Measurements from ENCODE around the gene PTCH2. TPM values are rescaled to one million over a fixed set of nuclear protein-coding genes. Genes with fewer than 3 reads are reported as not detected.
A peak's percentile ranks its signal among the peaks of the same experiment; 100 is the strongest.

PTCH2 gene, protein sequence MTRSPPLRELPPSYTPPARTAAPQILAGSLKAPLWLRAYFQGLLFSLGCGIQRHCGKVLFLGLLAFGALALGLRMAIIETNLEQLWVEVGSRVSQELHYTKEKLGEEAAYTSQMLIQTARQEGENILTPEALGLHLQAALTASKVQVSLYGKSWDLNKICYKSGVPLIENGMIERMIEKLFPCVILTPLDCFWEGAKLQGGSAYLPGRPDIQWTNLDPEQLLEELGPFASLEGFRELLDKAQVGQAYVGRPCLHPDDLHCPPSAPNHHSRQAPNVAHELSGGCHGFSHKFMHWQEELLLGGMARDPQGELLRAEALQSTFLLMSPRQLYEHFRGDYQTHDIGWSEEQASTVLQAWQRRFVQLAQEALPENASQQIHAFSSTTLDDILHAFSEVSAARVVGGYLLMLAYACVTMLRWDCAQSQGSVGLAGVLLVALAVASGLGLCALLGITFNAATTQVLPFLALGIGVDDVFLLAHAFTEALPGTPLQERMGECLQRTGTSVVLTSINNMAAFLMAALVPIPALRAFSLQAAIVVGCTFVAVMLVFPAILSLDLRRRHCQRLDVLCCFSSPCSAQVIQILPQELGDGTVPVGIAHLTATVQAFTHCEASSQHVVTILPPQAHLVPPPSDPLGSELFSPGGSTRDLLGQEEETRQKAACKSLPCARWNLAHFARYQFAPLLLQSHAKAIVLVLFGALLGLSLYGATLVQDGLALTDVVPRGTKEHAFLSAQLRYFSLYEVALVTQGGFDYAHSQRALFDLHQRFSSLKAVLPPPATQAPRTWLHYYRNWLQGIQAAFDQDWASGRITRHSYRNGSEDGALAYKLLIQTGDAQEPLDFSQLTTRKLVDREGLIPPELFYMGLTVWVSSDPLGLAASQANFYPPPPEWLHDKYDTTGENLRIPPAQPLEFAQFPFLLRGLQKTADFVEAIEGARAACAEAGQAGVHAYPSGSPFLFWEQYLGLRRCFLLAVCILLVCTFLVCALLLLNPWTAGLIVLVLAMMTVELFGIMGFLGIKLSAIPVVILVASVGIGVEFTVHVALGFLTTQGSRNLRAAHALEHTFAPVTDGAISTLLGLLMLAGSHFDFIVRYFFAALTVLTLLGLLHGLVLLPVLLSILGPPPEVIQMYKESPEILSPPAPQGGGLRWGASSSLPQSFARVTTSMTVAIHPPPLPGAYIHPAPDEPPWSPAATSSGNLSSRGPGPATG
- total RNA-seq = 1 to 10 TPM; 1.5 to 2.0 TPM
- polyA plus RNA-seq (ENCODE audit: insufficient read length in 2 of 2) = 10 to 100 TPM; 15.6 to 21.6 TPM
- long read RNA-seq, donor 1 = 0 reads
- long read RNA-seq, donor 2 = 0 reads
- long read RNA-seq, donor 3 = 0 reads
- long read RNA-seq, donor 4 = 0 reads

DNA sequence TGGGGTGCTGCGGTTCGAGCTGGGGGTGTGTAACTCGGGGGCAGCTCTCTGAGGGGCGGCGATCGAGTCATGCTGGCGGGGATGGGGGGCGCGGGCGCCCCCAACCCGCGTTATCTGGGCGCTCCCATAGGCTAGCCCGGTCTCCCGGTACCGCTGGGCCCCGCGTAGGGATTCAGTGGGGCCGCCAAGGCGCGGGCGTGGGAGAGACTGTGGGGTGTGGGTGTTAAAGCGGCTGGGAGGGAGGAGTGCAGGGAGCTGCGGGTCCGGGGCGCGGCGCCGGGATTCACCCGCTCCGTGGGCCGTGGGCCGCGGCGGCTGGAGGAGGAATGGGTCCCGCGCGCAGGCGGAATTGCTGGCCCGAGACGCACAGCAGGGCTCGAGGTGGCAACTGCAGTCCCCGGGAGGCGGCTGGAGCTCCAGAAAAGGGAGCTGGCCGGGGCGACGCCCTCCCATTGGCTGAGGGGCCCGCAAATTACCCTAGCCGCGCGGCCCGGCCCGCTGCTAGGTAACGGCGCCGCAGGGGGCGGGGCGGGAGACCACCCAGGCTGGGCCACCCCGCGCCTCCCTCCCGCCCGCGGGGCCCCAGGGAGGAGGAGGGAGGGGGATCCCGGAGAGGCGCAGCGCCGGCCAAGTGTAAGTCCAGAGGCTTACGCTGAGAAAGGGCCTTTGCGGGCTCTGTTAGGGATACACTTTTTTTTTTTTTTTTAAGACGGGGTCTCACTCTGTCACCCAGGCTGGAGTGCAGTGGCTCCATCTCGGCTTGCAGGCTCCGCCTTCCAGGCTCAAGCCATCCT is at the start of gene PTCH2:
TSS of gene PTCH2 (minus strand) at position 392 of the 794 bp plus-strand sequence. CDS start at position 71, 321 bp downstream.
- H3K4me3 ChIP-seq (ENCODE audit: low read depth, low read length) = peak within 1 kb of the TSS; percentile 70
- H3K9me3 ChIP-seq (ENCODE audit: control insufficient read depth, insufficient read depth, low read length) = no peaks in the 10 kb centered on the region
- WGBS (ENCODE audit: insufficient coverage) = under 1% methylated on average over 72 of the region's 72 CpGs
- no peaks in the 10 kb centered on the region for H3K27me3 ChIP-seq (ENCODE audit: control insufficient read depth, insufficient read depth, low read length)
- DNase-seq (ENCODE audit: low read depth in 4 of 6, low spot score in 6 of 6) = peak; percentile 46 to 95 (median 77)
- peaks cover 30% of the 10 kb centered on the region for H3K4me1 ChIP-seq (ENCODE audit: control insufficient read depth, insufficient read depth, low read length)
- H3K36me3 ChIP-seq (ENCODE audit: control insufficient read depth, insufficient read depth, low read length) = peaks cover 24% of the 10 kb centered on the region
- H3K27ac ChIP-seq (ENCODE audit: low read depth, low read length) = peak within 1 kb of the TSS; percentile 71

DNA sequence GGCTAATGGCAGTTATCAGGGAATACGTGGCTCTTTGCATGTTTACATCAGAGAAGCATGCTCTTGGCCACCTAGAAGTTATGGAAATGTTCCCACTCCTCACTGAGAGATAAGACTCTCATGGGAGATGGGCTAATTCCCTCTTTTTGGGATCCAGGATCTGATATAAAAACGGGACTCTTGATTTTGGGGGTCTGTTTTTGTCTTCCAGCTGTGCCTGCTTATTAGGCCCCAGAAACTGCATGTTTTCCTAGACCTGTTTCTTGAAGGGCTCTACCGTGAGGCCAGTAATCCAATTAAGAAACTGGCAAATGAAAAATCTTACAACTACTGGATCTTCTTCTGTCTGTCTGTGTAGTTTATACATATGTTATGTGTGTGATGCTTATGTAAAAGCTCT is 47.0 kb upstream of the PTCH2 start:
- Histone ChIP-seq H3K27ac (ENCODE audit: low read depth, low read length) (no peak overlapping the region), H3K9me3 (ENCODE audit: control insufficient read depth, insufficient read depth, low read length) (no peaks in the 10 kb centered on the region), H3K36me3 (ENCODE audit: control insufficient read depth, insufficient read depth, low read length) (peaks cover 4% of the 10 kb centered on the region), H3K4me3 (ENCODE audit: low read depth, low read length) (no peak overlapping the region), H3K27me3 (ENCODE audit: control insufficient read depth, insufficient read depth, low read length) (no peaks in the 10 kb centered on the region), H3K4me1 (ENCODE audit: control insufficient read depth, insufficient read depth, low read length) (no peaks in the 10 kb centered on the region)
- DNase-seq (ENCODE audit: low read depth in 4 of 6, low spot score in 6 of 6) = peak in 2 of 6 donors; percentile 9 to 47
- 100% methylated on average over 2 of the region's 3 CpGs for WGBS (ENCODE audit: insufficient coverage)

- DNase-seq (ENCODE audit: low read depth in 4 of 6, low spot score in 6 of 6) = peak in 1 of 6 donors; percentile 7
- Histone ChIP-seq H3K4me3 (ENCODE audit: low read depth, low read length) (no peak overlapping the region), H3K9me3 (ENCODE audit: control insufficient read depth, insufficient read depth, low read length) (no peaks in the 10 kb centered on the region), H3K27ac (ENCODE audit: low read depth, low read length) (no peak overlapping the region), H3K27me3 (ENCODE audit: control insufficient read depth, insufficient read depth, low read length) (no peaks in the 10 kb centered on the region), H3K36me3 (ENCODE audit: control insufficient read depth, insufficient read depth, low read length) (peaks cover 4% of the 10 kb centered on the region), H3K4me1 (ENCODE audit: control insufficient read depth, insufficient read depth, low read length) (peaks cover 9% of the 10 kb centered on the region)
- WGBS (ENCODE audit: insufficient coverage) = 90% methylated on average over 2 of the region's 6 CpGs
Measured at GRCh38 chr1:44885406-44885805, 42.4 kb upstream of the PTCH2 start.

DNA sequence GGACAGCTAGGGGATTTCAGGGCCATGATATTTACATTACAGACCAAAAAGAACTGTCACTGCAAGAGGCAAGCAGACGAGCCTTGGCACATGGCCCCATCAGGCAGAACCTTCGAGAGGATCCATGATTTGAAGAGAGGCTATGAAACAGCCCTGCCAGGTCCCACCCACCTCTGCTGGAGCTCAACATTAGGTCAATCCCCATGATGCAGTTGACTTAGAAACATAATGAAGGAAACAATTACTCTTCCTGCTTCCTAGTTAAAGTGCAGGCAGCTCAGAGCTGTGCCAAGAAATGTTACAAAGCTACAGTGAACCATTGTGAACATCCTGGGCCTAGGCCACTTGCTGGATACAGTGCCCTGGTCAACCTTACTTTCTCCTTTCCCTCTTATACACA is 41.7 kb upstream of the PTCH2 start:
- 0% methylated on average over 2 of the region's 2 CpGs for WGBS (ENCODE audit: insufficient coverage)
- peaks cover 5% of the 10 kb centered on the region for H3K36me3 ChIP-seq (ENCODE audit: control insufficient read depth, insufficient read depth, low read length)
- H3K4me3 ChIP-seq (ENCODE audit: low read depth, low read length) = no peak overlapping the region
- peak in 5 of 6 donors; percentile 39 to 86 (median 57) for DNase-seq (ENCODE audit: low read depth in 4 of 6, low spot score in 6 of 6)
- no peaks in the 10 kb centered on the region for H3K9me3 ChIP-seq (ENCODE audit: control insufficient read depth, insufficient read depth, low read length)
- peaks cover 9% of the 10 kb centered on the region for H3K4me1 ChIP-seq (ENCODE audit: control insufficient read depth, insufficient read depth, low read length)
- peak overlapping the region; percentile 55 for H3K27ac ChIP-seq (ENCODE audit: low read depth, low read length)
- no peaks in the 10 kb centered on the region for H3K27me3 ChIP-seq (ENCODE audit: control insufficient read depth, insufficient read depth, low read length)

GRCh38 chr1:44881011-44881632 is 38.1 kb upstream of the PTCH2 start:
- H3K27me3 ChIP-seq (ENCODE audit: control insufficient read depth, insufficient read depth, low read length) = no peaks in the 10 kb centered on the region
- 44% methylated on average over 3 of the region's 7 CpGs for whole genome bisulfite sequencing (ENCODE audit: insufficient coverage)

DNA sequence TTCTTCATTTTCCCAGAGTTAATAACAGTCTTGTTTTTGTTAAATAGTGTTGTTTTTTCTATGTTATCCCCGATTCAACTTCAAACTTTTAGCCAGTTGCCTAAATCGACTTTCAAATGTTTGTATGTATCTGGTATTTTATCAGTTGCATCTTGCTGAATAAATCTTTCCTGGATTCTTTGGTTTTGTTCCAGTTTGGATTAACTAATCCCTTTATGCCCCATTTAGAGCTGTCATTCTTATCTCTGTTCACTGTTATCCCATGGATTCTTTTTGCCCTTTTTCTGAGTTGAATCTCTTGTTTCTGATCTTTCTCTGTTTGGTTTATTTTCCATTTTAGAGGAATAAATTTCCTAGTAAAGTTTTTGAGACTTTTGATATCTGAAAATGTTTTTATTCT is 31.1 kb upstream of the PTCH2 start:
- no CpG with 5 or more reads among the region's 2 CpGs for WGBS (ENCODE audit: insufficient coverage)
- H3K27ac ChIP-seq (ENCODE audit: low read depth, low read length) = no peak overlapping the region
- no peaks in the 10 kb centered on the region for H3K4me1 ChIP-seq (ENCODE audit: control insufficient read depth, insufficient read depth, low read length)
- H3K9me3 ChIP-seq (ENCODE audit: control insufficient read depth, insufficient read depth, low read length) = no peaks in the 10 kb centered on the region
- no peak overlapping the region for H3K4me3 ChIP-seq (ENCODE audit: low read depth, low read length)
- peaks cover 35% of the 10 kb centered on the region for H3K36me3 ChIP-seq (ENCODE audit: control insufficient read depth, insufficient read depth, low read length)
- no peaks in the 10 kb centered on the region for H3K27me3 ChIP-seq (ENCODE audit: control insufficient read depth, insufficient read depth, low read length)
- DNase-seq (ENCODE audit: low read depth in 4 of 6, low spot score in 6 of 6) = no peak

More at GRCh38 chr1:44881011-44881632, 38.1 kb upstream of the PTCH2 start:
- Histone ChIP-seq H3K36me3 (ENCODE audit: control insufficient read depth, insufficient read depth, low read length) (peaks cover 17% of the 10 kb centered on the region), H3K4me3 (ENCODE audit: low read depth, low read length) (no peak overlapping the region), H3K9me3 (ENCODE audit: control insufficient read depth, insufficient read depth, low read length) (no peaks in the 10 kb centered on the region), H3K27ac (ENCODE audit: low read depth, low read length) (no peak overlapping the region), H3K4me1 (ENCODE audit: control insufficient read depth, insufficient read depth, low read length) (peaks cover 9% of the 10 kb centered on the region)
- DNase-seq (ENCODE audit: low read depth in 4 of 6, low spot score in 6 of 6) = peak in 2 of 6 donors; percentile 6 to 25

- no peaks in the 10 kb centered on the region for H3K27me3 ChIP-seq (ENCODE audit: control insufficient read depth, insufficient read depth, low read length)
- H3K27ac ChIP-seq (ENCODE audit: low read depth, low read length) = no peak overlapping the region
- H3K36me3 ChIP-seq (ENCODE audit: control insufficient read depth, insufficient read depth, low read length) = peaks cover 31% of the 10 kb centered on the region
- DNase-seq (ENCODE audit: low read depth in 4 of 6, low spot score in 6 of 6) = no peak
- 100% methylated on average over 1 of the region's 4 CpGs for WGBS (ENCODE audit: insufficient coverage)
- H3K4me1 ChIP-seq (ENCODE audit: control insufficient read depth, insufficient read depth, low read length) = no peaks in the 10 kb centered on the region
- H3K4me3 ChIP-seq (ENCODE audit: low read depth, low read length) = no peak overlapping the region
- no peaks in the 10 kb centered on the region for H3K9me3 ChIP-seq (ENCODE audit: control insufficient read depth, insufficient read depth, low read length)
Measured at GRCh38 chr1:44870096-44870495, 27.0 kb upstream of the PTCH2 start.

- no CpG with 5 or more reads among the region's 10 CpGs for WGBS (ENCODE audit: insufficient coverage)
- no peak for DNase-seq (ENCODE audit: low read depth in 4 of 6, low spot score in 6 of 6)
- no peak overlapping the region for H3K4me3 ChIP-seq (ENCODE audit: low read depth, low read length)
- no peaks in the 10 kb centered on the region for H3K4me1 ChIP-seq (ENCODE audit: control insufficient read depth, insufficient read depth, low read length)
- no peaks in the 10 kb centered on the region for H3K9me3 ChIP-seq (ENCODE audit: control insufficient read depth, insufficient read depth, low read length)
- H3K36me3 ChIP-seq (ENCODE audit: control insufficient read depth, insufficient read depth, low read length) = peaks cover 26% of the 10 kb centered on the region
- no peak overlapping the region for H3K27ac ChIP-seq (ENCODE audit: low read depth, low read length)
- no peaks in the 10 kb centered on the region for H3K27me3 ChIP-seq (ENCODE audit: control insufficient read depth, insufficient read depth, low read length)
Measured at GRCh38 chr1:44867801-44868200, 24.7 kb upstream of the PTCH2 start.
